HepG2 (cell line): ENCODE data around the gene SLC1A2. TPM values are rescaled to one million over a fixed set of nuclear protein-coding genes. Genes with fewer than 3 reads are reported as not detected.

Experiments used
- ASH2L ChIP-seq: fragments of 300-600, 200-600 bp; sonication (generic); IDR thresholded peaks from 2 replicates; pipeline ENCODE4 v1.7.0; 2017; ENCODE audit warnings: low read depth, mild to moderate bottlenecking, moderate library complexity, mixed read lengths, low read length; ENCODE audit not compliant: insufficient read length
- ELF4 ChIP-seq: sonication (generic); formaldehyde crosslinking; IDR thresholded peaks from 2 replicates; pipeline ENCODE4 v1.5.0; 2020; ENCODE audit warnings: missing genetic modification reagents, mild to moderate bottlenecking, moderate library complexity, borderline replicate concordance
- FOSL2 ChIP-seq: sonication (generic); formaldehyde crosslinking; IDR thresholded peaks from 2 replicates; pipeline ENCODE4 v1.4.0; 2020; ENCODE audit warnings: missing genetic modification reagents
- FOXA1 ChIP-seq, 2 experiments: fragments of 450-650 bp in 1 of 2; sonication (generic) in 1 of 2; formaldehyde crosslinking in 1 of 2; IDR thresholded peaks; 2 replicates each; pipeline versions ENCODE4 v1.4.0 to v1.6.1; 2016 to 2020; ENCODE audit warnings: missing genetic modification reagents in 1 of 2
- FOXJ3 ChIP-seq: sonication (generic); formaldehyde crosslinking; IDR thresholded peaks from 2 replicates; pipeline ENCODE4 v1.4.0; 2020; ENCODE audit warnings: missing genetic modification reagents, mild to moderate bottlenecking, borderline replicate concordance
- KAT2B ChIP-seq: fragments of 150-350 bp; IDR thresholded peaks from 2 replicates; pipeline ENCODE4 v1.6.1; 2014; ENCODE audit warnings: low read depth, low read length, borderline replicate concordance
- MAFF ChIP-seq: IDR thresholded peaks from 2 replicates; pipeline ENCODE4 v1.6.1; 2011; ENCODE audit warnings: low read depth, low read length, improper control_type of control experiment
- MED1 ChIP-seq: sonication (generic); formaldehyde crosslinking; IDR thresholded peaks from 2 replicates; pipeline ENCODE4 v1.4.0; 2020; ENCODE audit warnings: missing genetic modification reagents
- MEIS1 ChIP-seq: sonication (generic); formaldehyde crosslinking; IDR thresholded peaks from 2 replicates; pipeline ENCODE4 v1.9.0; 2021; ENCODE audit warnings: mild to moderate bottlenecking, missing genetic modification reagents, moderate library complexity, borderline replicate concordance
- MEIS2 ChIP-seq: sonication (generic); formaldehyde crosslinking; IDR thresholded peaks from 2 replicates; pipeline ENCODE4 v1.9.0; 2021; ENCODE audit warnings: mild to moderate bottlenecking, missing genetic modification reagents
- PAX8 ChIP-seq: sonication (generic); formaldehyde crosslinking; IDR thresholded peaks from 2 replicates; pipeline ENCODE4 v1.8.0; 2022; ENCODE audit warnings: mild to moderate bottlenecking, missing genetic modification reagents, borderline replicate concordance
- POLR2AphosphoS5 ChIP-seq: IDR thresholded peaks from 2 replicates; pipeline ENCODE4 v1.6.1; 2012; ENCODE audit warnings: low read depth, low read length
- ZNF256 ChIP-seq: sonication (generic); formaldehyde crosslinking; conservative IDR thresholded peaks from 2 replicates; pipeline ENCODE4 v1.4.0; 2020; ENCODE audit warnings: missing genetic modification reagents
- ZNF432 ChIP-seq: sonication (generic); formaldehyde crosslinking; IDR thresholded peaks from 2 replicates; pipeline ENCODE4 v1.5.0; 2020; ENCODE audit warnings: missing genetic modification reagents, mild to moderate bottlenecking, borderline replicate concordance
- ZNF451 ChIP-seq: sonication (generic); formaldehyde crosslinking; IDR thresholded peaks from 2 replicates; pipeline ENCODE4 v1.5.0; 2020; ENCODE audit warnings: mild to moderate bottlenecking, missing genetic modification reagents
- ZNF530 ChIP-seq: sonication (generic); formaldehyde crosslinking; IDR thresholded peaks from 2 replicates; pipeline ENCODE4 v1.5.0; 2020; ENCODE audit warnings: low read depth, mild to moderate bottlenecking, missing genetic modification reagents
- ZUFSP ChIP-seq: sonication (generic); formaldehyde crosslinking; IDR thresholded peaks from 2 replicates; pipeline ENCODE4 v1.9.0; 2021; ENCODE audit warnings: missing genetic modification reagents, mild to moderate bottlenecking, borderline replicate concordance
- polyA plus RNA-seq, 8 experiments: library from polyadenylated mRNA; depleted of rRNA in 3 of 8; stranded (reverse) in 7 of 8; unstranded in 1 of 8; fragments of >200 nt; fragmentation: Illumina TruSeq in 4 of 8; extraction: Trizol in 4 of 8; gene quantifications; 2 replicates each; pipeline versions ENCODE4 v1.2.1 to v1.2.3, GENCODE V29; 2011 to 2016; ENCODE audit warnings: low read depth in 4 of 8, missing spikeins in 1 of 8, mixed read lengths in 1 of 8; ENCODE audit not compliant: insufficient read depth in 1 of 8
- total RNA-seq, 5 experiments: library from RNA; depleted of rRNA; stranded (reverse); fragments of >200 nt; fragmentation: Illumina TruSeq; extraction: Trizol; gene quantifications; 2 replicates each; pipeline ENCODE4 v1.2.3, GENCODE V29; 2016; ENCODE audit warnings: low read depth in 1 of 5
- TF ChIP-seq, protein P1 (sequence below): IDR thresholded peaks from 2 replicates; pipeline ENCODE4 v1.6.1; 2016; ENCODE audit warnings: mild to moderate bottlenecking
- TF ChIP-seq, protein P2 (sequence below): sonication (generic); formaldehyde crosslinking; IDR thresholded peaks from 2 replicates; pipeline ENCODE4 v1.4.0; 2020; ENCODE audit warnings: mild to moderate bottlenecking, low read depth, missing genetic modification reagents
- TF ChIP-seq, protein P3 (sequence below): IDR thresholded peaks from 2 replicates; pipeline ENCODE4 v1.6.1; 2012; ENCODE audit warnings: low read depth, low read length, improper control_type of control experiment
- TF ChIP-seq, protein P4 (sequence below): sonication (generic); formaldehyde crosslinking; IDR thresholded peaks from 2 replicates; pipeline ENCODE4 v1.4.0; 2020; ENCODE audit warnings: missing genetic modification reagents

Gene SLC1A2
- total and polyA plus RNA-seq, 2 of the 13 experiments (the other 11 are each of a cell fraction or from before 2014, with no cell fraction given), result 23.2 to 43.2 TPM

- TF ChIP-seq, protein P1, sequence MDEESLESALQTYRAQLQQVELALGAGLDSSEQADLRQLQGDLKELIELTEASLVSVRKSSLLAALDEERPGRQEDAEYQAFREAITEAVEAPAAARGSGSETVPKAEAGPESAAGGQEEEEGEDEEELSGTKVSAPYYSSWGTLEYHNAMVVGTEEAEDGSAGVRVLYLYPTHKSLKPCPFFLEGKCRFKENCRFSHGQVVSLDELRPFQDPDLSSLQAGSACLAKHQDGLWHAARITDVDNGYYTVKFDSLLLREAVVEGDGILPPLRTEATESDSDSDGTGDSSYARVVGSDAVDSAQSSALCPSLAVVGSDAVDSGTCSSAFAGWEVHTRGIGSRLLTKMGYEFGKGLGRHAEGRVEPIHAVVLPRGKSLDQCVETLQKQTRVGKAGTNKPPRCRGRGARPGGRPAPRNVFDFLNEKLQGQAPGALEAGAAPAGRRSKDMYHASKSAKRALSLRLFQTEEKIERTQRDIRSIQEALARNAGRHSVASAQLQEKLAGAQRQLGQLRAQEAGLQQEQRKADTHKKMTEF (CRISPR knock-in tag), result 0 out of 2 replicates have a peak, but pooled peaks have one; percentile 19
- TF ChIP-seq MEIS2 (CRISPR knock-in tag), result no peak
- no peak for TF ChIP-seq POLR2AphosphoS5
- TF ChIP-seq ELF4 (CRISPR knock-in tag), result no peak
- TF ChIP-seq MEIS1, result no peak
- TF ChIP-seq ZUFSP (CRISPR knock-in tag), result no peak
- TF ChIP-seq KAT2B, result no peak
- TF ChIP-seq ZNF530, result no peak
- TF ChIP-seq, protein P2, sequence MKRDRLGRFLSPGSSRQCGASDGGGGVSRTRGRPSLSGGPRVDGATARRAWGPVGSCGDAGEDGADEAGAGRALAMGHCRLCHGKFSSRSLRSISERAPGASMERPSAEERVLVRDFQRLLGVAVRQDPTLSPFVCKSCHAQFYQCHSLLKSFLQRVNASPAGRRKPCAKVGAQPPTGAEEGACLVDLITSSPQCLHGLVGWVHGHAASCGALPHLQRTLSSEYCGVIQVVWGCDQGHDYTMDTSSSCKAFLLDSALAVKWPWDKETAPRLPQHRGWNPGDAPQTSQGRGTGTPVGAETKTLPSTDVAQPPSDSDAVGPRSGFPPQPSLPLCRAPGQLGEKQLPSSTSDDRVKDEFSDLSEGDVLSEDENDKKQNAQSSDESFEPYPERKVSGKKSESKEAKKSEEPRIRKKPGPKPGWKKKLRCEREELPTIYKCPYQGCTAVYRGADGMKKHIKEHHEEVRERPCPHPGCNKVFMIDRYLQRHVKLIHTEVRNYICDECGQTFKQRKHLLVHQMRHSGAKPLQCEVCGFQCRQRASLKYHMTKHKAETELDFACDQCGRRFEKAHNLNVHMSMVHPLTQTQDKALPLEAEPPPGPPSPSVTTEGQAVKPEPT (CRISPR knock-in tag), result no peak
- TF ChIP-seq ZNF451 (CRISPR knock-in tag), result no peak
- TF ChIP-seq, protein P3, sequence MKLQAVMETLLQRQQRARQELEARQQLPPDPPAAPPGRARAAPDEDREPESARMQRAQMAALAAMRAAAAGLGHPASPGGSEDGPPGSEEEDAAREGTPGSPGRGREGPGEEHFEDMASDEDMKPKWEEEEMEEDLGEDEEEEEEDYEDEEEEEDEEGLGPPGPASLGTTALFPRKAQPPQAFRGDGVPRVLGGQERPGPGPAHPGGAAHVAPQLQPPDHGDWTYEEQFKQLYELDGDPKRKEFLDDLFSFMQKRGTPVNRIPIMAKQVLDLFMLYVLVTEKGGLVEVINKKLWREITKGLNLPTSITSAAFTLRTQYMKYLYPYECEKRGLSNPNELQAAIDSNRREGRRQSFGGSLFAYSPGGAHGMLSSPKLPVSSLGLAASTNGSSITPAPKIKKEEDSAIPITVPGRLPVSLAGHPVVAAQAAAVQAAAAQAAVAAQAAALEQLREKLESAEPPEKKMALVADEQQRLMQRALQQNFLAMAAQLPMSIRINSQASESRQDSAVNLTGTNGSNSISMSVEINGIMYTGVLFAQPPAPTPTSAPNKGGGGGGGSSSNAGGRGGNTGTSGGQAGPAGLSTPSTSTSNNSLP, result peak; percentile 60; the same call in 1 of the 2 replicates
- TF ChIP-seq, protein P4, sequence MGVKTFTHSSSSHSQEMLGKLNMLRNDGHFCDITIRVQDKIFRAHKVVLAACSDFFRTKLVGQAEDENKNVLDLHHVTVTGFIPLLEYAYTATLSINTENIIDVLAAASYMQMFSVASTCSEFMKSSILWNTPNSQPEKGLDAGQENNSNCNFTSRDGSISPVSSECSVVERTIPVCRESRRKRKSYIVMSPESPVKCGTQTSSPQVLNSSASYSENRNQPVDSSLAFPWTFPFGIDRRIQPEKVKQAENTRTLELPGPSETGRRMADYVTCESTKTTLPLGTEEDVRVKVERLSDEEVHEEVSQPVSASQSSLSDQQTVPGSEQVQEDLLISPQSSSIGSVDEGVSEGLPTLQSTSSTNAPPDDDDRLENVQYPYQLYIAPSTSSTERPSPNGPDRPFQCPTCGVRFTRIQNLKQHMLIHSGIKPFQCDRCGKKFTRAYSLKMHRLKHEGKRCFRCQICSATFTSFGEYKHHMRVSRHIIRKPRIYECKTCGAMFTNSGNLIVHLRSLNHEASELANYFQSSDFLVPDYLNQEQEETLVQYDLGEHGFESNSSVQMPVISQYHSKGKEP, result no peak
- no peak for TF ChIP-seq FOXJ3 (CRISPR knock-in tag)
- 0 out of 2 replicates have a peak, but pooled peaks have one; percentile 25 for TF ChIP-seq MED1 (CRISPR knock-in tag)
- TF ChIP-seq ASH2L, result no peak
- TF ChIP-seq FOSL2 (CRISPR knock-in tag), result peak; percentile 98
- no peak for TF ChIP-seq PAX8 (CRISPR knock-in tag)
- TF ChIP-seq ZNF432 (CRISPR knock-in tag), result no peak
- TF ChIP-seq MAFF, result peak; percentile 58
- TF ChIP-seq FOXA1 (IDR thresholded peaks at IDR 0.05), result no peak
- TF ChIP-seq FOXA1 (CRISPR knock-in tag; IDR thresholded peaks at IDR 0.05), result 0 out of 2 replicates have a peak, but pooled peaks have one; percentile 14
- no peak for TF ChIP-seq ZNF256 (CRISPR knock-in tag)
Observed at GRCh38 chr11:35337136-35337913, 82.0 kb downstream of the SLC1A2 start (continued).
